GM23338 (cell line): Measurements from ENCODE around the gene MBD3L4. TPM values are rescaled to one million over a fixed set of nuclear protein-coding genes. Genes with fewer than 3 reads are reported as not detected.
"Not testable (repeated sequence)": the region's sequence is repeated elsewhere in the genome, so short reads cannot be mapped to it uniquely, and the experiment has no call there.

ENCODE experiments used
- ATAC-seq: fragments of 200-7000 bp; cut with Tn5 transposase; 3 replicates; pipeline ENCODE4 v1.9.1; 2020
- DNase-seq: peaks from one replicate; pipeline ENCODE4 v3.0.0-alpha.2; 2015; ENCODE audit warnings: low spot score
- H2AFZ ChIP-seq: fragments of 200-600 bp; sonication (generic); 2 replicates; pipeline ENCODE4 v1.8.0; 2016; ENCODE audit warnings: antibody characterized with exemption, mild to moderate bottlenecking, moderate library complexity
- H3F3A ChIP-seq: fragments of 200-600 bp; sonication (generic); replicated peaks from 2 replicates; pipeline ENCODE4 v1.8.0; 2017; ENCODE audit warnings: antibody characterized with exemption, mixed run types, low read depth
- H3K27ac ChIP-seq: fragments of 200-600 bp; sonication (generic); 2 replicates; pipeline ENCODE4 v1.6.1; 2016; ENCODE audit warnings: low read depth
- H3K27me3 ChIP-seq: fragments of 200-600 bp; sonication (generic); 2 replicates; pipeline ENCODE4 v1.8.0; 2016; ENCODE audit warnings: mild to moderate bottlenecking, mixed run types, moderate library complexity; ENCODE audit not compliant: insufficient read depth
- H3K36me3 ChIP-seq: fragments of 200-600 bp; sonication (generic); 2 replicates; pipeline ENCODE4 v1.8.0; 2016; ENCODE audit warnings: mild to moderate bottlenecking; ENCODE audit not compliant: insufficient read depth
- H3K4me1 ChIP-seq: fragments of 200-600 bp; sonication (generic); 2 replicates; pipeline ENCODE4 v1.8.0; 2016; ENCODE audit warnings: mild to moderate bottlenecking, moderate library complexity; ENCODE audit not compliant: insufficient read depth
- H3K4me2 ChIP-seq: fragments of 200-600 bp; sonication (generic); 2 replicates; pipeline ENCODE4 v1.7.1; 2017; ENCODE audit warnings: mixed run types
- H3K4me3 ChIP-seq: fragments of 200-600 bp; sonication (generic); 2 replicates; pipeline ENCODE4 v1.6.1; 2016; ENCODE audit warnings: mixed run types
- H3K79me2 ChIP-seq: fragments of 200-600 bp; sonication (generic); replicated peaks from 2 replicates; pipeline ENCODE4 v1.8.0; 2017; ENCODE audit warnings: mild to moderate bottlenecking; ENCODE audit not compliant: insufficient read depth
- H3K9me2 ChIP-seq: fragments of 200-600 bp; sonication (generic); 2 replicates; pipeline ENCODE4 v1.8.0; 2017; ENCODE audit not compliant: insufficient read depth
- H4K20me1 ChIP-seq: fragments of 200-600 bp; sonication (generic); replicated peaks from 2 replicates; pipeline ENCODE4 v1.8.0; 2017; ENCODE audit warnings: mild to moderate bottlenecking; ENCODE audit not compliant: insufficient read depth
- H3K27ac Mint-ChIP-seq: 2 replicates; pipeline ENCODE4 v1.8.0; 2020; ENCODE audit warnings: inconsistent platforms, mild to moderate bottlenecking, moderate library complexity, mixed read lengths
- H3K27me3 Mint-ChIP-seq: 3 replicates; pipeline ENCODE4 v1.8.0; 2022; ENCODE audit warnings: low read depth, mild to moderate bottlenecking, moderate library complexity, mixed read lengths, inconsistent platforms; ENCODE audit not compliant: insufficient read depth, poor library complexity
- H3K36me3 Mint-ChIP-seq: 3 replicates; pipeline ENCODE4 v1.8.0; 2021; ENCODE audit warnings: low read depth, mild to moderate bottlenecking, inconsistent platforms, moderate library complexity, mixed read lengths
- H3K4me1 Mint-ChIP-seq: 3 replicates; pipeline ENCODE4 v1.8.0; 2020; ENCODE audit warnings: mild to moderate bottlenecking, inconsistent platforms, mixed read lengths
- H3K4me3 Mint-ChIP-seq: 3 replicates; pipeline ENCODE4 v1.8.0; 2021; ENCODE audit warnings: moderate library complexity, mild to moderate bottlenecking, inconsistent platforms, mixed read lengths
- H3K9me3 Mint-ChIP-seq: 3 replicates; pipeline ENCODE4 v1.8.0; 2020; ENCODE audit warnings: moderate library complexity, mild to moderate bottlenecking, inconsistent platforms, mixed read lengths
- polyA plus RNA-seq: library from polyadenylated mRNA; unstranded; fragments of >200 nt; fragmentation: Nextera tagmentation; extraction: Ambion mirVana; gene quantifications from 2 replicates; pipeline ENCODE4 v1.2.1, GENCODE V29; 2016
- total RNA-seq: library from RNA; depleted of rRNA; stranded (reverse); fragments of >200 nt; shearing (Covaris generic); gene quantifications from 2 replicates; pipeline ENCODE4 v1.2.3, GENCODE V29; 2014

MBD3L4 gene
- total and polyA plus RNA-seq, 2 experiments from 2014 or later: not detected

GRCh38 chr19:7059977-7060376, 20.0 kb upstream of the MBD3L4 start:
- H3K4me3 Mint-ChIP-seq, H3K27me3 Mint-ChIP-seq, H3F3A ChIP-seq, H3K27me3 ChIP-seq, H3K4me1 Mint-ChIP-seq, H3K4me3 ChIP-seq, H3K9me2 ChIP-seq, ATAC-seq, H3K27ac ChIP-seq, H3K36me3 Mint-ChIP-seq, H3K4me2 ChIP-seq, H3K36me3 ChIP-seq, H2AFZ ChIP-seq, H3K4me1 ChIP-seq, H3K27ac Mint-ChIP-seq, H3K79me2 ChIP-seq, DNase-seq, H4K20me1 ChIP-seq: not testable (repeated sequence)
- peaks cover 13% of the 10 kb centered on the region for H3K9me3 Mint-ChIP-seq

DNA sequence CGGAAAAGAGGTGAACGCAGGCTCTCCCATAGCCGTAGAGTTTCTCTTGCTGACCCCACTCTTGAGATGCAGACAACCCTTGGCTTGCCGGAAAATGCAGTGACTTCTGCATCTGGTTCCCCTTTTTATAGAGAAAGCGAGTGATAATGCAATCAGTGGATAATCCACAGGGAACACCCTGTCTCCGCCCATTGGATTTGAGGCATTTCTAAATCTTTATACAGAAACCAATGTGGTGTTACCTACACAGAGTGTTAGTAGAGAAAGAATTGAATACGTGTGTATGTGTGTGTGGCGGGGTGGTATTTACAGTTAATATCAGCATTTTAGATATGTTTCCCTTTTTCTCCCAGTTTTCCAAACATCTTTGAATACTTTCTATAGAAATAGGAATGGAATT, 18.6 kb upstream of the MBD3L4 start, which contains the start of gene MBD3L3:
Gene MBD3L3 (minus strand): TSS at position 101 of the 400 bp plus-strand sequence. CDS start 71 bp downstream, at position 30.
- H3K4me3 Mint-ChIP-seq, H3K36me3 Mint-ChIP-seq, H3K4me1 Mint-ChIP-seq, H3K27ac Mint-ChIP-seq, H3K79me2 ChIP-seq, H3K27me3 Mint-ChIP-seq, H3K27me3 ChIP-seq, H3K4me2 ChIP-seq, H3K9me2 ChIP-seq, H3K27ac ChIP-seq, H3K4me3 ChIP-seq, DNase-seq, H3F3A ChIP-seq, H3K36me3 ChIP-seq, H4K20me1 ChIP-seq, H2AFZ ChIP-seq, H3K9me3 Mint-ChIP-seq, ATAC-seq, H3K4me1 ChIP-seq: not testable (repeated sequence)

DNA sequence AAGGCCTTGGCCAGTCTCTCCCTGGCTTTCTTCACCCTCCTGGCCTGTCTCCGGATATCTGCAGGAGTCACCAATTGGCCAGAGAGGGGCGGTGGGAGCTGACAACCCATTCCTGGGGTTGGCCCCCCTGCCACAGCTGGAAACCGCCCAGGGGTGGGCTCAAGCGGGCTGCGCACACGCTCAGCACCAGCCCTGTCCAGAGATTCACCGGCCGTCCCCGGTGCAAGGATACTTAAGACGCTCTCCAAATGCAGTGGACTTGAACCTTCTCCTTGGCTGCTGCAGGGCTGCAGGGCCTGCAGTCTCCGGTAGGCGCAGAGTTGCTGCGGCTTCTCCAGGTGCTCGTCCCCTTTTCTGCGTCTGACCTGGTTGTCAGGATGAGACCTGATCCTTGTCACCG, 16.4 kb upstream of the MBD3L4 start:
- H3K9me2 ChIP-seq, H3K4me2 ChIP-seq, H2AFZ ChIP-seq, H3K27ac Mint-ChIP-seq, H3K27me3 Mint-ChIP-seq, H3K4me1 ChIP-seq, ATAC-seq, H3K9me3 Mint-ChIP-seq, H3K4me3 Mint-ChIP-seq, H3K36me3 Mint-ChIP-seq, H3K27me3 ChIP-seq, H3K27ac ChIP-seq, H4K20me1 ChIP-seq, H3K4me1 Mint-ChIP-seq, DNase-seq, H3K36me3 ChIP-seq, H3K79me2 ChIP-seq, H3F3A ChIP-seq, H3K4me3 ChIP-seq: not testable (repeated sequence)

DNA sequence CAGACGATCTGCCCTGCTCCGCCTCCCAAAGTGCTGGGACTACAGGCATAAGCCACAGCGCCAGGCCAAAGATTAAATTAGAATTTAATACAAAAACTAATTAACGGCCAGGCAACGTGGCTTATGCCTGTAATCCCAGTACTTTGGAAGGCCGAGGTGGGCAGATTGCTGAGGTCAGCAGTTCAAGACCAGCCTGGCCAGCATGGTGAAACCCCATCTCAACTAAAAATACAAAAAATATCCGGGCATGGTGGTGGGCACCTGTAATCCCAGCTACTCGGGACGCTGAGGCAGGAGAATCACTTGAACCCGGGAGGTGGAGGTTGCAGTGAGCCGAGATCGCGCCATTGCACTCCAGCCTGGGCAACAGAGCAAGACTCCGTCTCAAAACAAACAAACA, 15.7 kb upstream of the MBD3L4 start:
- not testable (repeated sequence) for H3K4me1 Mint-ChIP-seq, H3K27me3 ChIP-seq, H3K79me2 ChIP-seq, H3F3A ChIP-seq, H3K4me3 Mint-ChIP-seq, DNase-seq, H2AFZ ChIP-seq, ATAC-seq, H3K36me3 ChIP-seq, H4K20me1 ChIP-seq, H3K36me3 Mint-ChIP-seq, H3K9me3 Mint-ChIP-seq, H3K9me2 ChIP-seq, H3K4me1 ChIP-seq, H3K4me2 ChIP-seq, H3K4me3 ChIP-seq, H3K27ac ChIP-seq, H3K27ac Mint-ChIP-seq, H3K27me3 Mint-ChIP-seq

- H3K27me3 Mint-ChIP-seq, H3K9me3 Mint-ChIP-seq, H2AFZ ChIP-seq, H3K27ac Mint-ChIP-seq, H3K9me2 ChIP-seq, H3K4me2 ChIP-seq, H3K4me3 ChIP-seq, H3K4me1 ChIP-seq, ATAC-seq, H3F3A ChIP-seq, H3K36me3 Mint-ChIP-seq, H3K27me3 ChIP-seq, H3K27ac ChIP-seq, H4K20me1 ChIP-seq, H3K4me1 Mint-ChIP-seq, H3K79me2 ChIP-seq, DNase-seq, H3K4me3 Mint-ChIP-seq, H3K36me3 ChIP-seq: not testable (repeated sequence)
Observed at GRCh38 chr19:7054635-7055368, 14.8 kb upstream of the MBD3L4 start.

DNA sequence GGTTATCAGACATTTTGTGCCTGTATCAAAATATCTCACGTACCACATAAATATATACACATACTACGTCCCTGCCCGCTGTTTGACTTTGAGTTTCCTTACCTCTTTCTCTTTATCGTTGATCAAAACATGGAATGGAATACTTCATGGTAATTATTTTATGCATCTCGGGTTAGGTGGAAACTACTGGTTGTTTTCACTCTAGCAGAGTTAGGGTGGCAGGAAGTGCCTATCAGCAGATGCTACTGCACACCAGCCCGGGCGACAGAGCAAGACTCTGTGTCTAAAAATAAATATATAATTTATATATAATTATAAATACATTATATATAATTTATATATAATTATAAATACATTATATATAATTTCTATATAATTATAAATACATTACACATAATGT, 12.9 kb upstream of the MBD3L4 start:
- H4K20me1 ChIP-seq, H3K4me1 ChIP-seq, H3K36me3 ChIP-seq, H2AFZ ChIP-seq, H3K27me3 ChIP-seq, H3K4me2 ChIP-seq, H3K27ac Mint-ChIP-seq, H3K27ac ChIP-seq, H3K4me3 Mint-ChIP-seq, H3K4me3 ChIP-seq, H3K9me2 ChIP-seq, H3K27me3 Mint-ChIP-seq, H3K4me1 Mint-ChIP-seq, H3K79me2 ChIP-seq, H3K36me3 Mint-ChIP-seq, DNase-seq, ATAC-seq, H3F3A ChIP-seq: not testable (repeated sequence)
- H3K9me3 Mint-ChIP-seq: peaks cover 11% of the 10 kb centered on the region; the same call in 2 of the 3 replicates

- not testable (repeated sequence) for H2AFZ ChIP-seq, H3K4me3 ChIP-seq, H3K9me2 ChIP-seq, H3K27me3 ChIP-seq, H4K20me1 ChIP-seq, H3K4me2 ChIP-seq, H3F3A ChIP-seq, H3K27ac ChIP-seq, H3K4me1 ChIP-seq, H3K36me3 Mint-ChIP-seq, ATAC-seq, DNase-seq, H3K36me3 ChIP-seq, H3K27ac Mint-ChIP-seq, H3K4me3 Mint-ChIP-seq, H3K4me1 Mint-ChIP-seq, H3K27me3 Mint-ChIP-seq, H3K79me2 ChIP-seq
- peaks cover 11% of the 10 kb centered on the region; the same call in 2 of the 3 replicates for H3K9me3 Mint-ChIP-seq
Observed at GRCh38 chr19:7051421-7051820, 11.4 kb upstream of the MBD3L4 start.
